Ovary (tissue), 3 donors: ENCODE data around the gene AFP.

Experiments used
- EP300 ChIP-seq: sonication (generic); formaldehyde crosslinking; IDR thresholded peaks from one replicate; pipeline ENCODE4 v1.6.1; 2017; ENCODE audit warnings: antibody characterized with exemption
- POLR2A ChIP-seq: fragments of 450-650 bp; IDR thresholded peaks from one replicate; pipeline ENCODE4 v1.6.1; 2017; ENCODE audit warnings: antibody characterized with exemption, mild to moderate bottlenecking, moderate library complexity
- TF ChIP-seq, protein P1 (sequence below), 3 donors: fragments of 450-650 bp in 2 of 3; fragments of 200-600 bp in 1 of 3; IDR thresholded peaks; one replicate each; pipeline versions ENCODE4 v1.5.1 to v1.8.0; 2016 to 2022; ENCODE audit warnings: antibody characterized with exemption in 3 of 3, mild to moderate bottlenecking in 1 of 3
- donor health status: DM: no; HTN: no; CAD: no.

DNA sequence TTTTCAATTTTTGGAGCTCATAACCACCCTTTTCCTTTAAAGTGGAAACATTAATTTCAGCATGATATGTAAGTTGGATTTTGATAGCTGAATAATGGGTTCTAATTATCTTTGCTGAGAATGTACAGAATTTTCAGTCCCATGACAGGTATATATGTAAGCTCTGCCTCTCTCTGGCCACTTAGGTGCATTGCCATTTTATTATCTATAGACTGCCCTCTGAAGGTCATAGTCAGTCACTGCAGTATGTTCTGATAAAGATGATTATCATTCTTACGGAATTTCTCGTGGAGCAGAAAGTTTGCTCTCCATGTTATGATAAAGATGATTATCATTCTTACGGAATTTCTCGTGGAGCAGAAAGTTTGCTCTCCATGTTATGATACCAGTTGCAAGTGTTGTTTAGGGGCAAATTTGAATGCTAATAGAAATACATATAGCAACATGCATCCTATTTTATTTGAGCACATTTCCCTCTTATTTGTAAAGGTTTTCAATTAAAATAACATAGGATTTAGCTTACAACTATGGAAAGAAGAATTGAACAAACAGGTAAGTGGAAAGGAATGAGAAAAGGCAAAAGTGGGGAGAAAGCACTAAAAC is 10.4 kb downstream of the AFP start:
- TF ChIP-seq, protein P1, sequence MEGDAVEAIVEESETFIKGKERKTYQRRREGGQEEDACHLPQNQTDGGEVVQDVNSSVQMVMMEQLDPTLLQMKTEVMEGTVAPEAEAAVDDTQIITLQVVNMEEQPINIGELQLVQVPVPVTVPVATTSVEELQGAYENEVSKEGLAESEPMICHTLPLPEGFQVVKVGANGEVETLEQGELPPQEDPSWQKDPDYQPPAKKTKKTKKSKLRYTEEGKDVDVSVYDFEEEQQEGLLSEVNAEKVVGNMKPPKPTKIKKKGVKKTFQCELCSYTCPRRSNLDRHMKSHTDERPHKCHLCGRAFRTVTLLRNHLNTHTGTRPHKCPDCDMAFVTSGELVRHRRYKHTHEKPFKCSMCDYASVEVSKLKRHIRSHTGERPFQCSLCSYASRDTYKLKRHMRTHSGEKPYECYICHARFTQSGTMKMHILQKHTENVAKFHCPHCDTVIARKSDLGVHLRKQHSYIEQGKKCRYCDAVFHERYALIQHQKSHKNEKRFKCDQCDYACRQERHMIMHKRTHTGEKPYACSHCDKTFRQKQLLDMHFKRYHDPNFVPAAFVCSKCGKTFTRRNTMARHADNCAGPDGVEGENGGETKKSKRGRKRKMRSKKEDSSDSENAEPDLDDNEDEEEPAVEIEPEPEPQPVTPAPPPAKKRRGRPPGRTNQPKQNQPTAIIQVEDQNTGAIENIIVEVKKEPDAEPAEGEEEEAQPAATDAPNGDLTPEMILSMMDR (IDR thresholded peaks at IDR 0.05) = no peak
- TF ChIP-seq EP300 (no peak), POLR2A (no peak)
